GM18873 (cell line): ENCODE results near the gene SET.
A peak's percentile ranks its signal among the peaks of the same experiment; 100 is the strongest.
"Not testable (repeated sequence)": the region's sequence is repeated elsewhere in the genome, so short reads cannot be mapped to it uniquely, and the experiment has no call there.

Experiments used
- ATAC-seq: cut with Tn5 transposase; IDR thresholded peaks from one replicate; pipeline ENCODE4 v1.9.1; 2021; ENCODE audit warnings: mild to moderate bottlenecking, moderate library complexity, moderate number of reproducible peaks; ENCODE audit not compliant: unreplicated experiment, low FRiP score

The SET gene, protein sequence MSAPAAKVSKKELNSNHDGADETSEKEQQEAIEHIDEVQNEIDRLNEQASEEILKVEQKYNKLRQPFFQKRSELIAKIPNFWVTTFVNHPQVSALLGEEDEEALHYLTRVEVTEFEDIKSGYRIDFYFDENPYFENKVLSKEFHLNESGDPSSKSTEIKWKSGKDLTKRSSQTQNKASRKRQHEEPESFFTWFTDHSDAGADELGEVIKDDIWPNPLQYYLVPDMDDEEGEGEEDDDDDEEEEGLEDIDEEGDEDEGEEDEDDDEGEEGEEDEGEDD

DNA sequence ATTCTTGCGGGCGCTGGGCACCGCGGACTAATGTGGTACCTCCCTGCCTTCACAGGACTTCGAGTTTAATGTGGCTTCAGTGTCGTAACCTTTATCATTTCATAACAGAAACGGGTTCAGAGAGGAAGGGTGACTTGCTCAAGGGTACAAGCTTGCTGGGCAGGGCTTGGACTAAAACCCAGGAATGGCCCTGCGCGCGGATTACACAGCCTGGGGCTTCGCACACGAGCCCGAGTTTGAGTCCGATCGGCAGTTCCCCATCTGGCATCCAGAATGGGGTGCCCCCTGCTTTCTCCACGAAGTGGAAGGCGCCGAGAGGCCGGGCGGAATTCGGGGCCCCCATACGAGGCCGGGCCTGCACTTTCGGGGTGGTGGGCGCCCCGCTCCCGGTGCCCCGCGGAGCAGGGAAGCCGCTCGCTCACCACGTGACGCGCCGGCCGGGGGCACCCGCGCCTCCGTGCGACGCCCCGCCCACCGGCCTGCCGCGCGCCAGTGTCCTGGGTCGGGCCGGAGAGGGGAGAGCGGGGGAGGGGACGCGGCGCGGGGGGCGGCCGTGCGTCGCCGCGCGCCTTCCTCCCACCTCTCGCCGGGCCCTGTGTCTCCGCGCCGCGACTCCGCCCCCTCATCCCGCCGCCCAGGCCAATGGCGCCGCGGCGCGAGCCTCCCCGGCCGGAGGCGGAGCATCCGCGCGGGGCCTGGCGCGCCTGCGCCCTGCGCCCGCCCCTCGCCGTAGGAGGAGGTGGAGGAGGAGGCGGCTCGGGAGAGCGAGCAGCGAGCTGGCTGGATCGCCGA is at the start of gene SET:
SET (plus strand) TSS at position 722 of the 792 bp plus-strand sequence. CDS start 361 bp downstream, outside the sequence.
- peak; percentile 51 for ATAC-seq

DNA sequence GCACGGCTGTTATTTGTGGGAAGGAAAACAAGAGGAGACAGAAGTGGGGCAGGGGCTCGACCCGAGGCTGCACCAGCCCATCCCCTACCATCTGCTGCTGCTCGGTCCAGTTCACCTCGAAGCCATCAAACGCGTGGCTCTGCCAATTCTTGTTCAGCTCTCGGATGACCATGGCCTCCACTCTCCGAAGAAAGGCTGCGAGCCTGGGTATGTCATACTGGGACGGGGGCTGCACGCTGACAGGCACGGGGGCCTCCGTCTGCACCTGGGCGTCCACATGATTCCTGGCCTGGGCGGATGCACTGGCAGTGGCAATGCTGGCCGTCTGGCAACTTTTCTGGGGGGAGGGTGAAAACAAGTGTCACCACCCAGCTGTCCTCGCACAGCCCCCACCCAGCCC is 48.4 kb upstream of the SET start:
- ATAC-seq, result no peak

DNA sequence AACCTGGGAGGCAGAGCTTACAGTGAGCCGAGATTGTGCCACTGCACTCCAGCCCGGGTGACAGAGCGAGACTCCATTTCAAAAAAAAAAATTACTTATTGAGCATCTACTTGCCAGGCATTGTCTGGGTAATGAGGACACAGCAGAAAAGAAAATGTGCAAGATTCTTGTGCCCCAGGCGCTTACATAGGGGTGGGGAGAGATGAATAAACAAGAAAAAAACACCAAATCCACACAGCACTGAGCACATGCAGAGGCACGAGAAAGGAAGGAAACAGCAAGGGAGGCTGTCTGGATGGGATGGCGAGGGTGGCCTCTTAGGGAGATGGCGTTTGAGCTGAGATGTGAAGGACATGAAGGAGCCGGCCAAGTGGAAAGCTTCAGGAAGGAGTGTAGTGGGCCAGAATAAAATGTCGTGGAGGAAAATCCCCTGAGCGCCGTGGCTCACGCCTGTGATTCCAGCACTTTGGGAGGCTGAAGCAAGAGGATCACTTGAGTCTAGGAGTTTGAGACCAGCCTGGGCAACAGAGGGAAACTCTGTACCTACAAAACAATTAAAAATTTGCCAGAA is 46.3 kb upstream of the SET start:
- ATAC-seq, result no peak

DNA sequence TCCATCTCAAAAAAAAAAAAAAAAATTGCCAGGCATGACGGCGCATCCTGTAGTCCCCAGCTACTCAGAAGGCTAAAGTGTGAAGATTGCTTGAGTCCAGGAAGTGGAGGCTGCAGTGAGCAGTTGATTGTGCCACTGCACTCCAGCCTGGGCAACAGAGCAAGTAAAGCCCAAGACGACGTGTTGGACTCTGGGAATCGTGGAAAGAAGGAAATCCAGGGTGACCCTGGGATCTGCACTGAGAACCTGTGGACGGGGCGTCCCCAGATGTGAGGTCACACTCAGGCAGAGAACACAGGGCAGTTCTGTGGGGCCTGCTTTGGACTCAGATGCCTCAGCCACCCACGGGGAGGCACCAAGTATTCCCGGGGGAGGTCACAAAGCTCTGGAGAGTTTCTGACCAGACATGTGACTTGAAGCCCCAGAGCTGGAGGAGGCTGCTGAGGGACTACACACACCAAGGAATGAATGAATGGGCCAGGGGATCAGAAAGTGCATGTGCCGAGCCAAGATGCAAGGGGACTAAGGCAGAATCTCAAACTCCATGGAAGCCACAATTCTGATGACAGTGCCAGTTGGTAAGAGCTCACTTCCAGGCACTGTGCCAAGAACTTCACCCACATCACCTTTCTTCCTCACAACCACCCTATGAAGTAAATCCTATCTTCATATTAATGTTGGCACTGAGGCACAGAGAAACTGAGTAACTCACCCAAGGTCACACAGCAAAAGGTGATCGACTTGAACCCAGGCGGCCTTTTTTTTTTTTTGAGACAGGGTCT is 45.3 kb upstream of the SET start:
- ATAC-seq, result no peak

DNA sequence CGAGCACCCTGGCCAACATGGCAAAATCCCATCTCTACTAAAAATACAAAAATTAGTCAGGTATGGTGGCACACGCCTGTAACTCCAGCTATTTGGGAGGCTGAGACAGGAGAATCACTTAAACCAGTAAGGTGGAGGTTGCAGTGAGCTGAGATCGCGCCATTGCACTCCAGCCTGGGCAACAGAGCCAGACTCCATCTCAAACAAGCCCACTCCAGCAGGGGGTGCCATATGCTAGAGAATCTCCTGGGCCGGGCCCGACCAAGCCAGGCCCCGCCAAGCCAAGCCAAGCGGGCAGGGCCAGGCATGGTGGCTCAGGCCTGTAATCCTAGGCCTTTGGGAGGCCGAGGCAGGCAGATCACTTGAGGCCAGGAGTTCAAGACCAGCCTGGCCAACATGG is 40.8 kb upstream of the SET start:
- ATAC-seq, result not testable (repeated sequence)

DNA sequence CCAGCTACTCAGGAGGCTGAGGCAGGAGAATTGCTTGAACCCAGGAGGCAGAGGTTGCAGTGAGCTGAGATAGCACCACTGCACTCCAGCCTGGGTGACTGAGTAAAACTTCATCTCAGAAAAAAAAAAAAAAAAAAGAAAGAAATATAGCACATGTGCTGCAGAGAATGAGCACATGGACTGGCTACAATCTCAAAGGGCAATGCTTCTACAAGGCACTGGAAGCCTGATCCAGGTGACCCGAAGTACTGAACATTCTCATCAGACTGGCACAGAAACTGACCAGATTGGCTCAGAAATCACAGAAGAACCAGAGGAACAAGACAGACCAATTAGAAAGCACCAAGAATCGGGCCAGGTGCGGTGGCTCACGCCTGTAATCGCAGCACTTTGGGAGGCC is 37.2 kb upstream of the SET start:
- no peak for ATAC-seq

DNA sequence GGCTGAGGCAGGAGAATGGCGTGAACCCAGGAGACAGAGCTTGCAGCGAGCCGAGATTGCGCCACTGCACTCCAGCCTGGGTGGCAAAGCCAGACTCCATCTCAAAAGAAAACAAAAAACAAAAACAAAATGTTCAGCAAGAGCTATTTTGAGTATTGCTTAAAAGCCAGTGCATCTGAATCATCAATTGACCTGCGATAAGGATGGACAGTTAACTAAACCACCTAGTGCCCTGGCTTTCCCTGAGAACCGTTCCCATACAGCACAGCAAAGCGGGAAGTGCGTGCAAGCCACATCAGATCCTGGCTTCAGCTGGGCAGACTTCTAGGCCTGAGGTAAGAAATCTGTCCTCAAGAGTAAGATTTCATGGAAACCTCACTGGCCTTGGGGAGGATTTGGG is 35.1 kb upstream of the SET start:
- no peak for ATAC-seq

DNA sequence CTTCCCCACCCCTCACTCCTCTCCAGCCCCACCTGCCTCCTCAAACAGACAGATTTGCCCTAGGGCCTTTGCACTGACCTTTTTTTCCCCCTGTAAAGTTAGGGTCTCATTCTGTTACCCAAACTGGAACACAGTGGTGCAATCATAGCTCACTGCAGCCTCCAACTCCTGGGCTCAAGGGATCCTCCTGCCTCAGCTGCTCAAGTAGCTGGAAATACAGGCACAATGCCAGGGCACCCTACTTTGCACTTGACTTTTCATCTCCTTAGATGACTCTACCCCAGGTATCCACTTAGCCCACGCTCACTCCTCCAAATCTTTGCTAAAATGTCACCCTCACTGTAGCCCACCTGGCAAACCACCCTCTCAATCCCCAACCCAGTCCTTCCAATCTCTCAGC is 34.5 kb upstream of the SET start:
- no peak for ATAC-seq

DNA sequence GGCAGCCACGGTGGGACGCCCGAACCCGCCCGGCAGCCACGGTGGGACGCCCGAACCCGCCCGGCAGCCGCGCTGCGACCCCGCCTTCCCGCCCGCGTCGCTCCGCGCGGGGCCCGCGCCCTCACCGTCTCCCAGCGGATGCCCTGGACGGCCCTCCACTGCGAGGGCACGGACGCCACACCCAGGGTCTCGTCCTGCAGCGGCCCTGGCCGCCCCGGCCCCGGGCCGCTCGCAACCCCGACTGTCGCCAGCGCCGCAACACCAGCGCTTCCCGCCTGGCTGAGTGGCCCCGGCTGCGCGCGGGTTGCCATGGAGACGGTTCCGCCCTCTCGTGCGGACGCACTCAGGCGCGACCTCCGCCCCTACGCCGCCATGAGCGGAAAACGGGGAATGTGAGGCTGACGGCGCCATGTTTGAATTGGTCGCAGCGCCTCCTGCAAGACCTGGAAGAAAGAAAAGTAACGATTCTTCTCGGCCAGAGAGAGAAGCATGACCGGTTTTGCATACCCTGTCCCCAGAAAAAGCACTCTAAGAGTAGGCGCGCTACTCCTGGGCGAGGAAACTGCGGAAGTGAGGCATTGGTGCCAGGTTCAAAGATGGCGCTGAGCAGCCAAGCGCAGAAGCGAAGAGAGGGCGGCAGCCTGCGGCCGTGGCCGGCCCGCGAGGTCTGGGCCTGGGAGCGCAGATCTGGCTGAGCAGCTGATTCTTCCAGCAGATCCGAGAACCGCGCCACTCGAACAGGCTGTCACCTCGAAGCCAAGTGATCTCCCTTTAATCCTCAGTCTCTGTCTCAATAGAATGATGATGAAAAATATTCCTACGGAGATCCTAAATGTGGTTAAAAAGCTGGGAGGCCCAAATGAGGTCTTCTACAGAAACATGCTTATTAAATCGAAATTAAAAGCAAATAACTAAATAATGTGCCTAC is 32.3 kb upstream of the SET start, which contains the start of gene DYNC2I2:
DYNC2I2 (minus strand) TSS at position 432 of the 928 bp plus-strand sequence; CDS start at position 311, 121 bp downstream.
- peak; percentile 70 for ATAC-seq

DNA sequence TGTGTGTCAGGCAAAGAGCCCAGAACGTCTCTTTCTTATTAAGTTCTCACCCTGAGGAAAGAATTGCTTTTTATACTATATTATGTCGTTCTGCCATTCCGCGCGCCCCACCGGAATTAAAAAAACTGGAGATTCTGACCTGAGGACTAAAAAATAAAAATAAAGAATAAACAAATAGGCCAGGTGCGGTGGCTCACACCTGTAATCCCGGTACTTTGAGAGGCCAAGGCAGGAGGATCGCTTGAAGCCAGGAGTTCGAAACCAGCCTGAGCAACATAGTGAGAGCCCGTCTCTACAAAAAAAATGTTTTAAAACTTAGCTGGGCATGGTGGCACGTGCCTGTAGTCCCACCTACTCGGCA is 31.7 kb upstream of the SET start:
- ATAC-seq, result no peak

DNA sequence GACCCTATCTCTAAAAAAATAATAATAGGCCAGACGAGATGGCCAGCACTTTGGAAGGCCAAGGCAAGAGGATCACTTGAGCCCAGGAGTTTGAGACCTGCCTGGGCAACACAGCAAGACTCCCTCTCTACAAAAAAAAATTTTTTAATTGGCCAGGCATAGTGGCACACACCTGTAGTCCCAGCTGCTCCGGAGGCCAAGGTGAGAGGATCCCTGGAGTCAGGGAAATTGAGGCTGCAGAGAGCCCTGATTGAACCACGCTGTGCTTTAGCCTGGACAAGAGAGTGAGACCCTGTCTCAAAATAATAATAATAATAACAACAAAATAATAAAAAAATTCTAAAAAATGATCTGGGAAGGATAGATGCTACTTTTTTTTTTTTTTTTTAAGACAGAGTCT is 31.2 kb upstream of the SET start:
- no peak for ATAC-seq

DNA sequence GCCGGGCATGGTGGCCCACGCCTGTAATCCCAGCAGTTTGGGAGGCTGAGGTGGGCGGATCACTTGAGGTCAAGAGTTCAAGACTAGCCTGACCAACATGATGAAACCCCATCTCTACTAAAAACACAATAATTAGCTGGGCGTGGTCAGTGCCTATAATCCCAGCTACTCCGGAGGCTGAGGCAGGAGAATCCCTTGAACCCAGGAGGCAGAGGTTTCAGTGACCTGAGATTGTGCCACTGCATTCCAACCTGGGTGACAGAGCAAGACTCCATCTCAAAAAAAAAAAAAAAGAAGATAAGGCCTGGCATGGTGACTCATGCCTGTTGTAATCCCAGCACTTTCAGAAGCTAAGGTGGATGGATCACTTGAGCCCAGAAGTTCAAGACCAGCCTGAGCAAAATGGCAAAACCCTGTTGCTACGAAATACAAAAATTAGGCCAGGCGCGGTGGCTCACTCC is 22.5 kb upstream of the SET start:
- ATAC-seq, result not testable (repeated sequence)

DNA sequence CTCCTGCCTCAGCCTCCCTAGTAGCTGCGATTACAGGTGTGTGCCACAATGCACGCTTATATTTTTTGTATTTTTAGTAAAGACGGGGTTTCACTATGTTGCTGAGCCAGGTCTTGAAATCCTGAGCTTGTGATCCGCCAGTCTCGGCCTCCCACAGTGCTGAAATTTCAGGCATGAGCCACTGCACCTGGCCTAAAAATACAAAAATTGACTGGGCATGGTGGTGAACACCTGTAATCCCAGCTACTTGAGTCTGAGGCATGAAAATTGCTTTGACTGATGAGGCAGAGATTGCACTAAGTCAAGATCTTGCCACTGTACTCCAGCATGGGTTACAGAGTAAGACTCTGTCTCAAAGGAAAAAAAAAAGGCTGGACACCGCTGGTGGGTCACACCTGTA is 19.2 kb upstream of the SET start:
- ATAC-seq, result no peak

DNA sequence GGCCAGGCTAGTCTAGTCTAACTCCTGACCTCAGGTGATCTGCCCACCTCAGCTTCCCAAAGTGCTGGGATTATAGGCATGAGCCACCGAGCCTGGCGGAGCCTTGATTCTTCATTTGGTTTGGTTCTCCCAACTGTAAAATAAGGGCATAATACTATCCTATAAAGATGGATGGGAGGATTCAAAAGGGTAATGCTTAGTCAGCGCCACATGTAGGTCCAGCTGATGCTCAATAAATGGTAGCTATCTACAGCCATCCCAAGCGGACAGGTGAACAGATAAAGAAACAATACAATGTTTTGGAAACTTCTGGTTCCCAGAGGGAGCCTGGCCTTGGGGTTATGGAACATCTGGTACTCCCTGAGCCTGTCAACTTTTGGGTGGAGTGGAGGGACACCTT is 13.6 kb upstream of the SET start:
- ATAC-seq, result no peak

DNA sequence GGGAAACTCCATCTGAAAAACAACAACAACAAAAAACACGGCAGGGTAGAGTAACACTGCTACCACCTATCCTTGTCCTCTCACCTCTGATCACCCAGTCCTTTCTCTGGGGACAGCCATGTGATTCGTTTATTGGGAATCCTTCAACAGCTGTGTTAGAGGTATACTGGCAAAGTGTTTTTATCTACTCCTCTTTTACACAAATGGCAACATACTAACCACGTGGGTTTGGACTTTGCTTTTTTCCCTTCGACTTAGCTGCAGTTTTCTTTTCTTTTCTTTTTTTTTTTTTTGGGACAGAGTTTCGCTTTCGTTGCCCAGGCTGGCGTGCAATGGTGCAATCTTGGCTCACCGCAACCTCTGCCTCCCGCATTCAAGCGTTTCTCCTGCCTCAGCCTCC is 11.2 kb upstream of the SET start:
- ATAC-seq, result no peak

DNA sequence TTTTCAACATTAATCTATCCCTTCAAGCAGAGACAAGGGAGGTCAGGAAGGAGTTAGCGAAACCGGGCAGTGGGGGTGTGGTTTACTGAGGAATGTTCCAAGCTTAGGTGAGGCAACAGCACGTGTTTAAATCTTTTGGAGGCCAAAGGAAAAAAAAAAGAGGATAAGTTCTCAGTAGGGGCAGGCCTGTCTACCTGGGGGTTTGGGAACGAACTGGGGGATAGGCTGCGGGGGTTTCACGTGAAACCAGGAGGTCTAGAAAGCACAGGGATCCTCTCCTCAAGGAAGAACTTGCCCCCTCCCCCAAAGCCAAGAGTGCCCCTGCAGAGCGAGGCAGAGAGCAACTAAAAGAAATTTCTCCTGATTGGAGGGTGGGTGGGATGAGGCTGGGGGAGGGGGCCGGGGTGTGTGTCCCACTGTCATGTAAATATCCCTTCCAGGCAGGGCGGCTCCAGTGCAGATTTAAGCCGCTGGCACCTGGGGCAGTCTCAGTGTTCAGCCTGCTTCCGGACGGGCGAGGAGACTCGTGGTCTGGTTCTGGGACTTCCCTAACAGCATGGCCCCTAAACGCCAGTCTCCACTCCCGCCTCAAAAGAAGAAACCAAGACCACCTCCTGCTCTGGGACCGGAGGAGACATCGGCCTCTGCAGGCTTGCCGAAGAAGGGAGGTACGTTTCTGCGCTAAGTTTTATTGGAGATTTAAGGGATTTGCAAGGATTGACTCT is 5.5 kb upstream of the SET start:
- ATAC-seq, result no peak

DNA sequence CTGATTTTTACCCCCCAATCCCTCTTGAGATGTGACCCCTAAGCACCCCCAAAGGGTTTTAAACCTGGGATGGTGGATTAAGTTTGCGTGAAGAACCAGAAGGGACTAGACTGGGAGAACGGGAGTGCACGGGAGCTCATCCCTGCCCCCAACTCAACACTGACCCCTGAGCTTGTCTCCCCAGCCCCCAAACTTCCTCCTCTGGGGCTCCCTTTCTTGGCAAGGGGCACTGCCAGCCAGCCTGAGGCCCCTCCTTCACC is 5.0 kb upstream of the SET start:
- ATAC-seq, result no peak

DNA sequence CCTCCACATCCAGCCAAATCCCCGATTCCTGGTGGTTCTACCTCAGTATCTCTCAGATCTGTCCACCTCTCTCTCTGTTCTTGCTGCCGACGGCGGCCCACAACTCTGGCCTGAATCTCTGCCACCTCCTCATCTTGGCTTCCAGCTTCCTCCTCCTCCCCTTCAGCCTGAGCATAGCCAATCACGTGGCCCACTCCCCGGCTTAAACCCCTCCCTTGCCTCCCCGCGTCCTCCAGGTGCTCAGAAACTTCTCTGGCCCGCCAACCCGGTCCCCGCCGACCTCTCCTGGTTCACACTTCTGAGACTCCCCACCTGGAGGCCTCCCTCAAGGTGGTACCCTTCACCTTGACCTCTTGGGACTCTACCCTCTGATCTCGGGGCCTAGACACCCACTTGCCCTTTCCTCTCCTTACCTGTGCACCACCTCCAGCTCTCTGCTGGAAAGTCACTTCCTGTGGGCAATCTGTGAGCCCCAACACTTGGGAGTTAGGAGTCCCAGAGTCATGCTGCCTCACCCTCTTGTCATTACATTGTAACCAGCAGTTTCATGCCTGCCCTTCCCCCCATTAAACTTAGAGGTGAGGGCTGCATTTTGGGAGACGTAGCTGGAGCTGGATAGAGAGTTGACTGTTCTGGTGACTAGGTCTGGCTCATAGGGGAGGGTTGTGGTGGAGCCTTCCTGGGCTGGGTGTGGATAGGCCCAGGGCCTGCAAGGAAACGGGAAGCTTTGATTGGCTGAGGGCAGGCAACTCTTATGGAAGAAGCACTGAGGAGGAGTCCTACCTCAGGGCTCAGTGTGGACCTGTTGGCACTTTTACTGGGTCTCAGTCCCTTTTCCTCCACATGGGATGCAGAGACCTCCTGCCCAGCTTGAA is 4.5 kb upstream of the SET start:
- ATAC-seq, result no peak
